T follicular helper cell (primary cell): ENCODE results near the gene STARD13.

Source experiments
- DNase-seq: peaks from one replicate; pipeline ENCODE4 v3.0.0-alpha.2; 2020; ENCODE audit warnings: low read depth

The STARD13 gene

DNA sequence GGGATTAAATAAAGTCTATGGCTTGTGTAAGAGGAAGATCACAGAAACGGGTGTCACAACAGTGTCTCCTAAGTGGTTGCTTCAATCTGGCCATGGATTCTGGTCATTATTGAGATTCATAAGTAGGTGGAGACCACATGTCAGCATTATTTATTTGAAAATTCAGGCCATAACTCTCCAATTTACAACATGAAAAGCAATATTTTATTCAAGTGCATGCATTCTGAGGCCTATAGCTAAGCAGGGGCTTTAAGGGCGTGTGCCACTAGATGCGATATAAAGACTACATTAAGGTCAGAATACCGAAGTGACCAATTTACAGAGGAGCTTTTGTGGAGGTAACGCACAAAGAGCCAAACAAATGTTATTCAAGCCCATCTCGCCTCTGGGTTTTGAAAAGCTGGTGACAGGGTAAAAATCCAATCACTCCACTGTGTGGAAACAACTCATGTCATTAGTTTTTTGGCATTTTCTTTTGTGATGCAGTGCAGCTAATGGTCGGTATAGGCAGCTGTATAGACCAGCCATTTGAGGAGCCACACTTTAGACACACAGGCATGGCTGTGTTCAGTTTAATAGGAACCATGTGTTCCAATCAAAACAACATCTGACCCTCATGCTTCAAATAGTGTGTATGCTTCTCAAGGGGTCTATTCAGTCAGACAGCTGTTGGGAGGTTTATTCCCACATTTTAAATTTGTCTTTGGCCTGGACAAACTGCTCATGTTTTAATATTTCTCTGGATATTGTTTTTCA lies 145.6 kb downstream of the STARD13 start:
- no peak for DNase-seq

DNA sequence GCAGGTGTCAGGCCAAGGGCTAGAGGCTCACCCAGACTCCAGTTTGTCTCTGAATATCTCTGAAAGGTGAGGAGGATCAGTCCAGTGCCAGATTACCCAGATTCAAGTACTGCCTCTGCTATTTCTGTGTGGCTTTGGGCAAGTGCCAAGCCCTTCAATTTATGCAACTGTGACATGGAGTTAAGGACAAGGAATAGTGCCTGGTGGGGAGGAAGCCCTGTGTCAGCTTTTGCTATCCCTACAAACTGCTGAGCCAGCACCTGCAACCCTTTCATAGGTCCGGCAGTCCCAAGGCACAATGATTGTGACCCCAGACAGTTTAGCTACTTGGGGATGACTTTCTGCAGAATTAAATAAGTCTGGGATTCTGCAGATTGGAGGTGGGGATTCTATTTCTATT lies 146.4 kb downstream of the STARD13 start:
- DNase-seq: no peak

DNA sequence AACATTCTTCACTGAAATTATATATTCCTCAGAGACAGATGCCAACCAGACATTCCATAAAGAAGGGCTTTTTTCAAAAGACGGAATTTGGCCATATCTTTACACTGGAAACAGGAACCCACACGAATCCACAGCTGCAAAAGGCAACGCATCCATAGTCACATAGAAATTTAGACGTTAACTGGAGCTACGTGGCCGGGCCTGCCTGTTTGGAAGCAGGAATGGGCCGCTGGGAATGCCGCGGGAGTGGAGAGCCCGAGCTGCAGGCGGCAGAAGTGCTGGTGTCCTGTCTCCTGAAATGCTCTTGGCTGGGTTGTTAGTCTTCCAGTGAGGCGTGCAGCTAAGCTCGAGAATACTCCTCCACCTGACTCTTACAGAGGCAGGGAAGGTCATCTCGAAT lies 147.1 kb downstream of the STARD13 start:
- no peak for DNase-seq

DNA sequence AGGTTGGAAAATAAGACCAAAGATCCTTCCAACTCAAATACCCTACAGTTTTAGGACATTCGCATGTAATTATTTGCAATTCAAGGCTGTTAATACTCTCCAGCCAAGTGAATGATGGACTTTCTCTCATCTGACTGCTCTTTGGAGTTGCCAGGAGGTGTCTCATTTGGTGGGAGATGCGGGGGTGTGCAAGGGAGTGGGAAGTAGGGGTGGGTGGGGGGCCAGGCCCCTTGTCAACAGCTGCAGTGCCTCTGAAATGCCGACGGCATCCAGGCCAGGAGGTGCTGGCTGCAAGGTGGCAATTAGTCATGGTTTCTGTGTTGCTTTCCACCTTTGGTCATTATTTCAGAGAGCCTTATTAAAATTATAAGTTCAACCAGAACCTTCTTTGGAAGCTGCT lies 147.8 kb downstream of the STARD13 start:
- DNase-seq: no peak

DNA sequence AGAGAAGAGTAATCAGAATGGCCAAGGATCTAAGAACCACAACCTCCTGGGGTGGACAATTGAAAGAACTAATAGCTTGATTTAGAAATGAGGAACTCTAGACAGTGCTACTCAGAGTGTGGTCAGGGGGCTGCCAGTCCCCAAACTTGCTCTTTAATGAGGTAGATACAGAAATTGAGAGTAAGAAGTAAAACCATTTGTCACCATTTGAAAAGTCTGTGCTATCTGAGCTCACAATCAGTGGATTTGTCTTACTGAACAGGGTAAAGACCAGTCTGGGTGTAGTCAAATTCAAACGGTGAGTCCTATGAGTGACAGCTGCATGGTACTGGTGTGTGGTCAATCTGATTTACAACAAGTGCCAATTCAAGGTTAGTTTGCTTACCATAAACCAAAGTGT lies 150.5 kb downstream of the STARD13 start:
- no peak for DNase-seq

DNA sequence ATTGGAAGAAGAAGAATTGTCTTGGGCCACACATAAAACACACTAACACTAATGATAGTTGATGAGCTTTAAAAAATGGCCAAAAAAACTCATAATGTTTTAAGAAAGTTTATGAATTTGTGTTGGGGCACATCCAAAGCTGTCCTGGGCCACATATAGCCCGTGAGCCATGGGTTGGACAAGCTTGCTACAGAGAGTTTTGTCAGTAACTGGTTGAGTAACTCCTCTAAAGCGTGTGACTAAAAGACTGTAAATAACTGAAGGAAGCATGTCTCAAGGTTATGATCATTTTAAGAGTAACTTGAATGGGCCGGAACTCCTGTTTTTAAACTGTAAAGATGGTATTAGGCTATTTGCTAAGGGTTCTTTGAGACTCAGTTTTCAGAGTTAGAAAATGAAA lies 151.3 kb downstream of the STARD13 start:
- DNase-seq: no peak

DNA sequence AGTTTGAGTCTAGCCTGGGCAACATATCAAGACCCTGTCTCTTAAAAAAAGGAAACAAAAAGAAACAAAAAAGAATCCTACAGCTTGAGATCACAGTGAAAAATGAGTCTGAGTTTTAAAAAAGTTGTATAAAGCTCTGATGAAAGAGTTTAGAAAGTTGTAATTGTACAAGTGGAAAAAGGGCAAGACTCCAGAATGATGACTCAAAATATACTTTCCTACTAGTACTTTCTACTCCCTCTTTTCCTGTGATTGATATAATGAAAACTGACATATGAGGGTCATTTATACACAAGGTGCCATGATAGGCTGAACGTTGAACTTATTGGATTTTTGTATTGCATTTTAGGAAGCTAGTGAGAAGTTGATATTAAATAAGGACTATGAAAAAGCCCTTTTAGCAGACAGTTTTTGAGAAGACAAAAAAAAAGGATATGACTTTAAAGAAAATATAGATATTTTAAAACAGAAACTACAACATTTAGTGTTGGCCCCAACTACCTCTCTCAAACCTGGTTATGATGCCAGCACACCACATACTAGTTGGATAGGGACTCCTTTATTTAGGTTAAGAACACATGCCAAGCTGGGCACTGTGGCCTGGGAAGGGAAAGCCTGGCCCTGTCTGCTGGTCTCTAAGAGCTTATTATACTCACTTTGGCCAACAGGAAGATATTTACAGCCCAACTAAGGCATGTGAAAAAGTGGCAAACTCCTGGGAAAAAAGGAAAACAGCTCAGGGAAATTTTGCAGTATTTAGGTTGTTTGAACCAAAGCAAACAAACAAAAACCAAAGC lies 152.7 kb downstream of the STARD13 start:
- no peak for DNase-seq

DNA sequence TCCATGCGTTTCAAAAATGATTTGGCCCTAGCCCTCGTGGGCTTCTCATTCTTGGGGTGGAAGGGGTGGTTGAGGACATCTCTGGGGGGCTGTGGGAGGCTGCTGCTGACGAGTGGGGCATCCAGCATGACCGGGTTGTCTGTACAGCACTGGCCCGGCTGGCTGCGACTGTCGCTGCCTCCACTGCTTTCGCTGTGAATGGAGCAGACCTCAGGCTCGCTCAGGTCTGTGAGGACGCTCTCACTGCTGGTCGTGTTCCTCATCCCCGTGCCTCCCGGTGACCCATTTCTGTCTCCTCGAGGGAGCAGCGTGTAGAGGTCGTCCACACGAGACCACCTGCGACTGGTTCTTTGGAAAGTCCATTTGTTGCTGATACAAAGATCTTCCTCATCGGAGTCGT lies 155.7 kb downstream of the STARD13 start:
- no peak for DNase-seq

DNA sequence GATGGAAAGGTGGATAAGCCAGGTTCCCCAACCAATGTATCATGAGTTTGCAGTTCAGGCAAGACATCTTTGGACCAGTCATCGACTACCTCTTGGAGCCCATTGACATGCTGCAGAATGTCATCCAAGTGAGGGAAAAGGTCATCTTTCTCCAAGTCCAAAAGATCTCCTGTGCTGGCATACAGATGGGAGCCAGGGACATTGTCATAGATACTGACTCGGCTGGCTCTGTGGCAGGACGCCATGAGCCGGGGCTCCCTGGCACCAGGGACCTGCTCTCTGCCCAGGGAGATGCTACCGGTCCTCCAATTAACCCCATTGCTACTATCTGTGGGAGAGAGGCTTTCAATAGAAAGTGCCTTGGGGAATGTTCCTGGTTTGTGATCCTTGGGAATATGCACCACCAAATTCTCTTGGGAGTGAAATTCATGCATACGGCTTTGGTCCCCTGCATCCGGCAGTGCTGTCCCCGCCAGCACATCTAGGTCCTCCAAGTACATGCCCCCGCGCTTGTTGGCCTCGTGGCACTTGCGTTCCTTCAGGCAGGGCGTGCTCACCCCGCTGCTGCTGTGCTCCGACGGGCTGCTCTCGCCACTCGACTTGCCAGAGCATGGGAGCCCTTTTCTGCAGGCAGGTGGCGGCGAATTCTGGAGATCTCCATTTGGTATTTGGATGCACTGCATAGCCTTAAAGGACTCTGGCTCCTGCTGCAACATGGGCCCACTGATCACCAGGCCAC lies 156.3 kb downstream of the STARD13 start:
- no peak for DNase-seq

DNA sequence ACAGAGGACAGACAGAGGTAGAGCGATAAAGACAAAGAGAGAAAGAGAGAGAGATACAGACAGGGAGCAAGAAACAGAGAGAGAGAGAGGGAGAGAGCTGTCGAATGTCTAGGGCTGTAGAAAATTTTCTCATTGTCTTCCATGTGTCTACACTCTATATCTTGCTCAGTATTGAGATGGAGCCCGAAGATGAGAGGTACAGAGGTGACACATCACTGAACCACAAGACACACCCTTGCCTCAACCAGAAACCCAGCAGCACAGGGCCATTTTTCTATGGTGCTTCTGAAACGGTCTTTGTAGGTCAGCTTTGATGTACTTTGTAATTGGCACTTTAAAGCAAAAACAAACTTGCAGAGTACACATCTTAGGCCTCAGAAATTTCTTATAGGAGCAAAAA lies 157.4 kb downstream of the STARD13 start:
- DNase-seq: no peak

DNA sequence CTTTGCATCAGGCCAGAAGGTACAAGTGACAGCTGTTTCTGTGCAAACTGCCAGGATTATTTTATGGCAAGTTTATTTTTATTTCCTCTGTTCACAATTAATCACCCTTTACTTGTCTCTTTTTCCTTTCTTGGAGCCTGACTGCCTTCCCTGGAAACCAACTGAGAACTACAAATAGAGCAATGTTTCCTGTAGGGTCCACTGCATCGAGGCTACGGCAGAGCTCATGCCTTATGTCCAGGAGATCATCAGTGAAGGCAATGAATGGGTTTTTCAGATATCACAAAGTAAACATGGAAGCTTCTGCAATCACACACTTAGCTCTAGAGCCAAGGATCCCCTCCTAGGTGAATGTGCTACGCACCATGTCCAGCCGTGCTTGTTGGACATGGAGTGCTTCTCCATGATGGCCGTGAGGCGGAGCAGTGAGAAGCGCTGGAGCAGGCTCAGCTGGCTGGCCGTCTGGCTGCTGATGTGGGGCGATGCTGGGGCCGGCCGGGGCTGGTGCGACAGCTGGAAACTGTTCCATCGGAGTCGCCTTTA lies 158.5 kb downstream of the STARD13 start:
- DNase-seq: no peak

DNA sequence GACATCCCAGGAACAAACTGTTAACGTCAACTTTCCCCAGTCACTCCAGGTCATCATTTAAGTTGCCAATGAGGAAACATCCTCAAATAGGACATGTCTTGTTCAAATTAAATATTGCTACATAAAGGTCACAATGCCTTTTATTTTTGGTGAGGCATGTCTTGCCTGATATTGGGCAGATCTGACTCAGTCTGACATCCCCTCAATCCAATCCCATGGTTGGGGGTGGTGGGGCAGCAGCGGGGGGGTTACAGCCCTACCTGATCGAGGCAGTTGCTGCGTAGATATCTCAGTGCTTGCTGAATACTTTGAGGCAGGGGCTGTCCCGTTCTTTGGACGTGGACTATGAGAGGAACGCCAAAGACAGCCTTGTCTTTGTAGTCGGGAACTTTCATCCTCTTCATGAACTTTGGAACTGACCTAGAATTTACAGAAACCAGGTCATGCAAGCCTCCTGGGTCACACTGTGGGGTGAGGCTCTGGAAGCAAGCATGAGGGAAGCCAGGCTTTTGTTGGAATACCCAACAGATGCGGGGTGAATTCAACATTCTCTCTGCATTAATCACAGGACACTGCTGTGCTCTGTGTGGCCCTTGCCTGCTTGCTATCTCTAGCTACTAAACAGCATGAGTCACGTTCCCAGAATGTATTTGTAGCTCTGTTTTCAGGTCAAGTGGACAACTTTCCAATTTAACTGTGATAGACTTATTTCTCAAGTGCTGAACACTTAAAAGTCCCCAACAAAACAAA lies 159.6 kb downstream of the STARD13 start:
- no peak for DNase-seq

DNA sequence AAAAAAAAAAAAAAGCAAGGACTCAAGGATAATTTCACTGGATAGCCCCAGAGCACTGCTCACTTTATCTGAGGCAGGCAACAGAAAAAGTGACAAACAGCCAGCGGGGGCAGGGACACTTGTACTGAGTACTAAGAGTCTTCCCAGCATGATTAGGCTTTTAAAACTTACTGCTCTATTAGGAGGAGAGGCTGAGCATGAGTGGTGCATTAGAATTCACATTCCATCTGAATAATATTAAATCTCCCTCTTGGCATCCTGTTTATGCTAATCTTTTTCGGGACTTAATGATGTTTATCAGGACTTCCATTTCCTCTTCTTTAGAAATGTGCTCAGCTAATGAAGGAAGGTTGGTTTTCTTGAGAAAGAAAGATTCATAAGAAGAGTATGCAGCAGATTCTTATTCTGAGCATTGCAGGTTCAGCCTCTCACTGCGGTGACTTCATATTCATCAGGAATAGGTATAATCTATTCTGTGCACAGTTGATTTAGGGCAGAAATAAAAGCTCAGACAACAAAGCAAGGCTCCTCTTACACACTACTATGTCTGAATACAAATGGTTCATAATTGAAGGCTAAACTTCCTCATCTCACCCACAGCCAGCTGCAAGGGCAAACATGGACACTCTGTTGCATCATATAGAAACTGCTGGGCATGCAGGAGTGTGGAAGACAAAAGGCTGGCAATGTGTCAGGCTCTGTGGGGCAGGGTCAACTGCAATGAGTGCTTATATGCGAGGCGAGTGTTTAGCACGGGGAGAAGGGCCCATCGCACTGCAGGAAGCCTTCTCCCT lies 162.3 kb downstream of the STARD13 start:
- DNase-seq: no peak

DNA sequence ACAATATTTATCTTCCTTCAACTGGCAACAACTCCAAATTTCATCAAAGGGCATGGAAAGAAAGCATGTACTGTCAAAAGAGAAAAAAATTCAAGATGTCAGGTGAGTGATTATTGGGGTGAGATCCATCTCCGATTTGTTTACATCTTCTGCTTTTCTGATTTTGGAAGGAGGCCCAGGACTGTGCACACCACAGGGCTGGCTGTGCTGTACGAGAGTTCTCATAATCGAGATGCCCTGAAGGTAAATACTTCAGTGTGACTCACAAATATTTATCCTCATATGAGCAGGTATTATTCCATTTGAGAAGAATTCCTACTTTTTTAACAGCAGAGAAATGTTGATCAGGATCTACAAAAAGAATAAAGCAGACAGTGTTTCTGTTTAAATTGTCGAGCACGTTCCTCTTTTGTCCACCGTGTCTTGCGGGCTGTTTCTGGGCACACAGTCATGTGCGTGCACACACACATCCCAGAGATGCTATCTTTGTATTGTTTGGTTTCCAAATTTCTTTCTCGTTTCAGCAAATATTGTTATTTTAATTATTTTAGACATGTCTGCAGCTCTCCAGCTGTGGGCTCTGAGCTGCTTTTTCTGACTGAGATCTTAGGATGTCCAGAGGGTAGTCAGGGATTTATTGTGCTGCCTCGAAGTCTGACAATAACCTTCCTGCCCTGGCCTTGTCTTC lies 165.6 kb downstream of the STARD13 start:
- DNase-seq: no peak

DNA sequence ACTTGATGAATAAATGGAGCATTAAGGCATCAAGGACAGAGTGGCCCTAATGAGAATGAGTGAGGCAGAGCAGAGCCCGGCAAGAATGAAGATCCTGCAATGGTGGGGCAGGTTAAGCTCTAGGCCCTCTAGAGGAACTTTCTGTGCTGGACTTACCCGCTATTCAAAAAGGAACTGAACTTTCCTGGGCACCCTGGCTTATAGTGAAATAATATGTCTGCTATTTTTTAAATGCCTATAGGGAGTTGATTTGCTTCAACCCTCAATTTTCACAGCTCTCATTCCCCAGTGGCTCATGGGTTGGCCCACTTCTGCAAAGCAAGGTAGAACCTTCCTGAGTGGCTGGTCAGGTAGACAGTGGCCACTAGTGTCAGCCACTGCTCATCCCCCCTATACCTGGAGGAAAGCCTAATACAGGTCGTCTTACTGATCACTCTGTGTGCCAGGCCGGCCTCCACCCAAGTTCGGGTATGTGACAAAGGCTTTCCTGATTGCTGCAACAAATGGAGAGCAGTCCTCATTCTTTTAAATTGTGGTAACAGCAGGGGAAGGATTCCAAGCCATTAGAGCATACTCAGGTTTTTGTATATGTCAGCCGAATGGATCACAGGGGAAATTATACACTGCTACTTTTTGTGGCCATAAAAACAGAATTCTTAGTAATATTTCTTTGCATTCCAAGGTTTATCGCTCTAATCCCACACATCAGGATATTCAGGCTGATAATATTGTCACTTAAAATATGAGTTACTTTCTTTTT lies 166.4 kb downstream of the STARD13 start:
- DNase-seq: no peak

DNA sequence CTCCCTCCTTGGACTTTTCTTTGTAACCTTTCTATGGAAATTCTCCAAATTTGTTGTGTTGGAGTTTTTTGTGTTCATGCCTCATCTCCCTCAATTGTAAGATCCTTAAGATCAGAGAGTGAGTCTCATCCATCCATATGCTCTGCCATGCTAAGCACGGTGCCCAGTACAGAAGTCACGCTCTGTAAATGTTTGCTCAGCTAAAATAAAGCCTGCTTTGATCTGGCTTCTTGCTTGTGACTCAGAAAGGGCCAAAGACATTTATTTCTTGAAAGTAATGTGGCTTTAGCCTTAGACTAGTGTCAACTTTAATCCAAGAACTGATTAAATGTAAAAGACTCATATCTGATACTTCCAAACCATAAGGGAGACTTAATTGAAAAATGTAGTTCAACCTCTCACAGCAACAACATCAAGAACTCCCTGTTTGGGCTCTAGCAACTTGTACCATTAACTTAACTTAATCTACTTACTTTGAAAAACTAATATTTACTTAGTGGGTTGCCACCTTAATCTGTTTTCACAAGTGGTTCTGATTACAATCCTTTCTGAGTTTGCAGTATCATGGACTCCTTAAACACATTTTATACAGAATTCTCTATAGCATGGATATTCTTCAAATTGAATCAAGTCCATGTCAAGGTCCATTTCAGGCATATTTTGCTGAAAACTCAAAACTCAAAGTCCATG lies 169.1 kb downstream of the STARD13 start:
- no peak for DNase-seq

DNA sequence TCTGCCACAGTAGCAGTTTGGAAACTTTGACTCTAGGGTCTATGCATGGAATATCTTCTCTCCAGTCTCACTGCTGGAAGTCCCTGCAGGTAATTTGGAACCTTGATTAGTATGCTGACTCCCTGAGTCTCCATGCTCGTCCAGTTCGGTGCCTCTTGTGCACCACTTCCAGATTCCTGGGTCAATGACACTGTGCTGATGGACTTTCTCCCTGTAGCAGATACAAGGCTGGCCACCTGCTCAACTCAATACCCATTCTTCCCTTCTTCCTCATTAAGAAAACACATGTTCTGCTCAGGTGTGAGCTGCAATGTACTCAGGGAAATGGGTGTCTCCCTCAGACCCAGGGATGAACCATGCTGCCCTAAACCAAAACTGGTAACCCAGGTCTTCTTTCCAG lies 170.3 kb downstream of the STARD13 start:
- DNase-seq: no peak

DNA sequence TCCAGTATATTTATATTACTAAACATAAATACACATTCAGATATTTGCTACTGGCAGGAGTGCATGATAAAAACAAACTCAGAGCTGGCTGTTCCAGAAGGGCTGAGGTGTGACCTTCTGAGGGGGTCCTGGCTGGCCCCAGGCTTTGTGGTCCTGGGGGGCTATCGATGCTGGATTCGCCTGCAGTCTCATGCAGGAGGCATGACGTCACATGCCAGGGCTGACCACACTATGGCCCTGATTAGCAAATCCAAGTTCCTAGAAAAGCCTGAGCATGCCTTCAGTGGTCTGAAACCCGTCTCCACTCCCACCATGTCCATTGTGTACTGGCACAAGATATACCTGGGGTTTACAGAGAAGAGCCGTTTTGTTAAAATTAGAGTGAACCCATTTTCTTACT lies 171.4 kb downstream of the STARD13 start:
- no peak for DNase-seq

DNA sequence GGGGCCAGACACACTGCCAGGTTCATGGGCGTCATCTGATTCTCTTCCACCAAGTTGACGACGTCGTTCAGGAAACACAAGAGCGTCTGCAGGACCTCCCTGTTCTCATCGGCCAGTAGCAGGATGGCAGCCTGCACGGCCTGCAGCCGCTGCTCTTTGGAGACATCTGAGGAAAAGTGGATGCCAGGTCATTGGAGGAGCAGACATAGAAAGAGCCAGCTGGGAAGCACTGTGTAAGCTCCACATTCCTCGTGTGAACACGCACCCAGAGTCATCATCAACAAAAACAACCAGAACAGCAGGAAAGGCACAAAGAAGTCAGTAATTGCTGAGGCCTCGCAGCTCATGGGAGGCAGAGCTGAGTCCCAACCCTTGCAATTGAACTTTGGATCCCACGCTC lies 172.8 kb downstream of the STARD13 start:
- no peak for DNase-seq
